GM12878 (cell line): ENCODE data around the gene PPP1R14D. TPM values are rescaled to one million over a fixed set of nuclear protein-coding genes. Genes with fewer than 3 reads are reported as not detected.

Source experiments
- ATAC-seq: fragments of 200-7000 bp; cut with Tn5 transposase; 3 replicates; pipeline ENCODE4 v1.9.1; 2020; ENCODE audit warnings: mild to moderate bottlenecking, moderate library complexity
- BruUV-seq: library from RNA; stranded (reverse); fragments of 400-500 nt; replicated peaks from 2 replicates; lab custom pipeline; 2021; lab: Mats Ljungman, UMichigan
- CTCF ChIA-PET: fragments of 300-600 bp; sonication (Branson Sonifier 250); formaldehyde crosslinking; extraction: SDS; loops from one replicate; lab custom pipeline; 2021; ENCODE audit warnings: inconsistent platforms; lab: Yijun Ruan, JAX
- POLR2A ChIA-PET: fragments of 350-600 bp; formaldehyde crosslinking; extraction: SDS; loops from one replicate; lab custom pipeline; 2021; ENCODE audit warnings: inconsistent platforms; lab: Charles Lee
- RAD21 ChIA-PET: fragments of 300-600 bp; sonication (Branson Sonifier 250); formaldehyde crosslinking; loops from one replicate; lab custom pipeline; 2023; ENCODE audit warnings: antibody characterized with exemption; ENCODE audit not compliant: unreplicated experiment; lab: Charles Lee
- SMC1A ChIA-PET: fragments of 300-600 bp; sonication (Branson Sonifier 250); formaldehyde crosslinking; loops from one replicate; lab custom pipeline; 2023; ENCODE audit not compliant: unreplicated experiment, uncharacterized antibody; lab: Charles Lee
- DNase-seq: peaks from one replicate; pipeline ENCODE4 v3.0.0-alpha.2; 2011; ENCODE audit warnings: low read depth, low spot score
- FAIRE-seq: peaks from 3 replicates; lab custom pipeline; 2011; peaks lifted over from hg19 to GRCh38; lab: Jason Lieb, UNC
- H2AFZ ChIP-seq: 2 replicates; pipeline ENCODE4 v1.6.0; 2011; ENCODE audit warnings: low read depth, low read length, control low read depth; ENCODE audit not compliant: control insufficient read depth
- H3K27ac ChIP-seq: 2 replicates; pipeline ENCODE4 v1.5.1; 2011; ENCODE audit warnings: control low read depth; ENCODE audit not compliant: control insufficient read depth, insufficient read depth
- H3K27me3 ChIP-seq, 2 experiments: replicated peaks in 1 of 2; 2 replicates each; pipeline versions ENCODE4 v1.6.0 to v1.6.1; 2011; ENCODE audit warnings: low read length in 1 of 2; ENCODE audit not compliant: control insufficient read depth in 2 of 2, insufficient read depth in 2 of 2
- H3K36me3 ChIP-seq, 2 experiments: 2 replicates each; pipeline ENCODE4 v1.5.1; 2011; ENCODE audit warnings: low read length in 1 of 2; ENCODE audit not compliant: control insufficient read depth in 2 of 2, insufficient read depth in 2 of 2
- H3K4me1 ChIP-seq: 2 replicates; pipeline ENCODE4 v1.6.1; 2011; ENCODE audit warnings: mild to moderate bottlenecking, low read length, moderate library complexity, mixed read lengths; ENCODE audit not compliant: control insufficient read depth, insufficient read depth
- H3K4me2 ChIP-seq: 2 replicates; pipeline ENCODE4 v1.6.0; 2011; ENCODE audit warnings: control low read depth; ENCODE audit not compliant: control insufficient read depth, insufficient read depth
- H3K4me3 ChIP-seq: fragments of 200-600 bp; sonication (generic); 2 replicates; pipeline ENCODE4 v1.5.1; 2016
- H3K79me2 ChIP-seq: 2 replicates; pipeline ENCODE4 v1.6.0; 2011; ENCODE audit warnings: low read length; ENCODE audit not compliant: control insufficient read depth, insufficient read depth
- H3K9ac ChIP-seq: 2 replicates; pipeline ENCODE4 v1.8.0; 2011; ENCODE audit warnings: low read length, control low read depth, mixed read lengths; ENCODE audit not compliant: control insufficient read depth, insufficient read depth
- H3K9me3 ChIP-seq: replicated peaks from 3 replicates; pipeline ENCODE4 v1.5.1; 2011; ENCODE audit warnings: mild to moderate bottlenecking, low read length; ENCODE audit not compliant: control insufficient read depth, insufficient read depth
- H4K20me1 ChIP-seq: 2 replicates; pipeline ENCODE4 v1.6.0; 2011; ENCODE audit not compliant: control insufficient read depth, insufficient read depth
- CHD2 ChIP-seq: IDR thresholded peaks from 2 replicates; pipeline ENCODE4 v1.6.1; 2011; ENCODE audit warnings: low read depth, low read length, improper control_type of control experiment, borderline replicate concordance
- FOXM1 ChIP-seq: IDR thresholded peaks from 2 replicates; pipeline ENCODE4 v1.6.1; 2012; ENCODE audit warnings: low read depth, mild to moderate bottlenecking, inconsistent platforms, low read length, moderate library complexity
- MTA3 ChIP-seq: IDR thresholded peaks from 2 replicates; pipeline ENCODE4 v1.6.1; 2012; ENCODE audit warnings: low read length, inconsistent platforms, borderline replicate concordance
- MYB ChIP-seq: fragments of 150-350 bp; IDR thresholded peaks from 2 replicates; pipeline ENCODE4 v1.6.1; 2014; ENCODE audit warnings: mild to moderate bottlenecking, low read depth, low read length, borderline replicate concordance
- NKRF ChIP-seq: fragments of 450-650 bp; conservative IDR thresholded peaks from 2 replicates; pipeline ENCODE4 v1.6.1; 2017; ENCODE audit warnings: mild to moderate bottlenecking, moderate library complexity
- NR2C1 ChIP-seq: fragments of 450-650 bp; IDR thresholded peaks from 2 replicates; pipeline ENCODE4 v1.6.1; 2017; ENCODE audit warnings: antibody characterized with exemption, mild to moderate bottlenecking, moderate library complexity
- NR2F1 ChIP-seq: fragments of 450-650 bp; conservative IDR thresholded peaks from 2 replicates; pipeline ENCODE4 v1.6.1; 2017; ENCODE audit warnings: mild to moderate bottlenecking
- PBX3 ChIP-seq: IDR thresholded peaks from 2 replicates; pipeline ENCODE4 v1.6.1; 2011; ENCODE audit warnings: mild to moderate bottlenecking, low read depth, low read length, moderate library complexity; ENCODE audit not compliant: insufficient replicate concordance
- PML ChIP-seq: IDR thresholded peaks from 2 replicates; pipeline ENCODE4 v1.6.1; 2012; ENCODE audit warnings: low read length, inconsistent platforms
- POLR2AphosphoS2 ChIP-seq: IDR thresholded peaks from 2 replicates; pipeline ENCODE4 v1.6.1; 2011; ENCODE audit warnings: low read depth, mild to moderate bottlenecking, low read length, improper control_type of control experiment, moderate library complexity
- RAD21 ChIP-seq: IDR thresholded peaks from 2 replicates; pipeline ENCODE4 v1.6.1; 2011; ENCODE audit warnings: mild to moderate bottlenecking, low read depth, low read length, moderate library complexity; ENCODE audit not compliant: insufficient read depth
- RAD51 ChIP-seq: fragments of 450-650 bp; IDR thresholded peaks from 2 replicates; pipeline ENCODE4 v1.6.1; 2016; ENCODE audit warnings: moderate library complexity, mild to moderate bottlenecking, inconsistent platforms
- RB1 ChIP-seq: fragments of 450-650 bp; formaldehyde crosslinking; IDR thresholded peaks from 2 replicates; pipeline ENCODE4 v1.6.1; 2017; ENCODE audit warnings: mild to moderate bottlenecking, borderline replicate concordance
- SMAD1 ChIP-seq: fragments of 450-650 bp; IDR thresholded peaks from 2 replicates; pipeline ENCODE4 v1.6.1; 2018; ENCODE audit warnings: mild to moderate bottlenecking, low read depth; ENCODE audit not compliant: partially characterized antibody
- TCF7 ChIP-seq: IDR thresholded peaks from 2 replicates; pipeline ENCODE4 v1.6.1; 2014; ENCODE audit warnings: antibody characterized with exemption, borderline replicate concordance
- ZBTB40 ChIP-seq: fragments of 450-650 bp; IDR thresholded peaks from 2 replicates; pipeline ENCODE4 v1.6.1; 2016; ENCODE audit warnings: mild to moderate bottlenecking, moderate library complexity, borderline replicate concordance
- ZNF384 ChIP-seq: IDR thresholded peaks from 2 replicates; pipeline ENCODE4 v1.6.1; 2012; ENCODE audit warnings: low read depth, mild to moderate bottlenecking, low read length, improper control_type of control experiment, borderline replicate concordance
- WGBS: methylation state at CpG from one replicate; pipeline ENCODE4 v1.1.6; 2016; ENCODE audit warnings: low lambda C conversion rate; ENCODE audit not compliant: insufficient replicate concordance, insufficient coverage; ENCODE audit errors: missing lambda C conversion rate; 5-methylcytosine and 5-hydroxymethylcytosine counted together
- in situ Hi-C: fragments of 300-500 bp; cut with MboI; formaldehyde crosslinking; loops from 9 replicates; pipeline ENCODE4 v1.14.3; 2018; ENCODE audit warnings: mixed read lengths
- intact Hi-C: fragments of 100-400 bp; cut with micrococcal nuclease; formaldehyde crosslinking; loops from one replicate; pipeline ENCODE4 v1.14.2; 2022; ENCODE audit not compliant: unreplicated experiment
- polyA plus RNA-seq, 11 experiments: library from polyadenylated mRNA; depleted of rRNA in 4 of 11; unstranded in 6 of 11; stranded (reverse) in 5 of 11; fragments of >200 nt; fragmentation: Nextera tagmentation in 4 of 11; fragmentation: Illumina TruSeq in 1 of 11; extraction: Ambion mirVana in 4 of 11; extraction: Trizol in 1 of 11; gene quantifications; 1 replicate in 1 of 11; 2 replicates in 10 of 11; pipeline versions ENCODE4 v1.2.1 to v1.2.3, GENCODE V29; 2011 to 2016; ENCODE audit warnings: inconsistent platforms in 2 of 11, missing spikeins in 2 of 11, low read depth in 1 of 11
- total RNA-seq, 4 experiments: library from RNA; depleted of rRNA in 3 of 4; stranded (reverse); fragments of >200 nt in 3 of 4; fragmentation: Illumina TruSeq in 1 of 4; extraction: Trizol in 1 of 4; gene quantifications; 2 replicates each; pipeline versions ENCODE4 v1.2.1 to v1.2.3, GENCODE V29; 2013 to 2021

The PPP1R14D gene
- total and polyA plus RNA-seq, 10 of the 15 experiments (the other 5 are each of a cell fraction or from before 2014, with no cell fraction given), result 0.10 TPM; not detected in 9

- Histone ChIP-seq H3K4me1 (peaks cover 38% of the 10 kb centered on the region), H3K9me3 (no peaks in the 10 kb centered on the region), H3K9ac (no peak overlapping the region), H3K79me2 (no peaks in the 10 kb centered on the region), H3K4me2 (no peak overlapping the region), H4K20me1 (no peaks in the 10 kb centered on the region), H3K27me3 (no peaks in the 10 kb centered on the region), H3K36me3 (no peaks in the 10 kb centered on the region; a peak in 2 of 4 replicates), H3K27ac (no peak overlapping the region), H2AFZ (no peak overlapping the region), H3K4me3 (no peak overlapping the region)
- ATAC-seq (no peak), FAIRE-seq (no peak), DNase-seq (no peak)
- intact Hi-C loops (no loop called here), in situ Hi-C loops (no loop called here)
- WGBS, result 92% methylated on average over 27 of the region's 29 CpGs
- ChIA-PET CTCF (interaction anchor here (1.0 to 3.1 kb wide), 3 partner anchors 15 to 248 kb away, joined by 3 to 17 read pairs (median 4); no protein-coding TSS in a partner anchor), POLR2A (interaction anchor here (0.6 kb wide), 1 partner anchor 45 kb away, joined by 4 read pairs; no protein-coding TSS in a partner anchor), SMC1A (interaction anchor here (0.8 to 1.5 kb wide), 2 partner anchors 15 to 91 kb away, joined by 3 to 6 read pairs; no protein-coding TSS in a partner anchor), RAD21 (interaction anchor here (0.7 to 3.3 kb wide), 3 partner anchors 14 to 127 kb away, joined by 3 to 11 read pairs (median 4); partner anchors contain the start of gene VPS18)
- no TSS peak for BruUV-seq
- TF ChIP-seq ZNF384 (no peak), RAD21 (no peak), SMAD1 (no peak), CHD2 (no peak), MTA3 (no peak), RB1 (no peak), MYB (no peak), NR2C1 (no peak), PML (no peak), FOXM1 (no peak), RAD51 (no peak), TCF7 (no peak), NR2F1 (no peak), POLR2AphosphoS2 (no peak), PBX3 (no peak), NKRF (no peak), ZBTB40 (no peak)
These were observed 60.5 kb downstream of the PPP1R14D start for GRCh38 chr15:40767838-40768500.
